HG03039 (cell line): ENCODE data around the gene GSTO1.
"Not testable (repeated sequence)": the region's sequence is repeated elsewhere in the genome, so short reads cannot be mapped to it uniquely, and the experiment has no call there.

ENCODE experiments used
- ATAC-seq: cut with Tn5 transposase; IDR thresholded peaks from one replicate; pipeline ENCODE4 v1.9.1; 2021; ENCODE audit warnings: mild to moderate bottlenecking, moderate library complexity; ENCODE audit not compliant: unreplicated experiment

Gene GSTO1

GRCh38 chr10:104254493-104255310 lies at the start of gene GSTO1:
Gene GSTO1, plus strand, starts transcription at chr10:104254892. Its CDS starts 37 bp downstream, at chr10:104254929.
- peak; percentile 82 for ATAC-seq

GRCh38 chr10:104208730-104209129 lies 46.0 kb upstream of the GSTO1 start:
- ATAC-seq, result no peak

DNA sequence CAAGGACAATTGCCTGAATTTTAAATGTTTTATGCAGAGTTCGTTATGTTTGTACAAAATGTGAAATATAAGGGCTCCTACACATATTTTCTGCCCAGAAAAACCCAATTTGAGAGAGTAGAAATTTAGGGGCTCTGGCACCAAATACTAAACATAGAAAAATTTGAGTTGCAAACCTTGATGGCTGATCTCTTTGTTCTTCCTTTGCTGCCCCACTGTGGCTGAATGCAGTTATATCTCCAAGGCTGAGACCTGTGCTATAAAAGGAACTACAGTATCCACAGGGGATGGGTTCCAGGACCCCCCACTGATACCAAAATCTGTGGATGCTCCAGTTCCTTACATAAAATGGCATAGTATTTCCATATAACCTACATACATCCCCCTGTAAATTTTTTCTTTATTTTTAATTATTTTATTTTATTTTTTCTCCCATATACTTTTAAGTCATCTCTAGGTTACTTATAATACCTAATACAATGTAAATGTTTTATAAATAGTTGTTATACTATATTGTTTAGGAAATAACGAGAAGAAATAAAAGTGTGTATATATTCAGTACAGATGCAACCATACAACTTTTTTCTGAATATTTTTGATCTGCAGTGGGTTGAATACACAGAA lies 45.0 kb upstream of the GSTO1 start:
- ATAC-seq, result no peak

GRCh38 chr10:104216631-104217030 lies 38.1 kb upstream of the GSTO1 start:
- no peak for ATAC-seq

DNA sequence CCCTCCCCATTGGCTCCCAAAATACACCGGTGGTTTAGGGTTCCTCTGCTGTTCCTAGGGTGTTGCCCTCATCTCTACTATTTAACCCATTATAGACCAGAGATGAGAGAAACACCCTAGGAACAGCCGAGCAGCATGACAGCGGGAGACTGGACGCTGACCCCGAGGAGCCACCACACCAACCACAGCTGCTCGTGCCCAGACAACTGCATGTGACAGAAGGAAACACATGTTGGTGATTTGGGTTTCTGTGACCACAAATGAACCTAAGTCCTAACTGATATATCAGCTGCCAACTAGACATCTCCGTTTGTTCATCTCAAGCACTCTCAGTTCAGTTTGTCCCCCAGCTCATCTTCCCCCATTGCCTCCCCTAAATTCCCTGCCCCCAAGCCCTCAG lies 35.9 kb upstream of the GSTO1 start:
- no peak for ATAC-seq

DNA sequence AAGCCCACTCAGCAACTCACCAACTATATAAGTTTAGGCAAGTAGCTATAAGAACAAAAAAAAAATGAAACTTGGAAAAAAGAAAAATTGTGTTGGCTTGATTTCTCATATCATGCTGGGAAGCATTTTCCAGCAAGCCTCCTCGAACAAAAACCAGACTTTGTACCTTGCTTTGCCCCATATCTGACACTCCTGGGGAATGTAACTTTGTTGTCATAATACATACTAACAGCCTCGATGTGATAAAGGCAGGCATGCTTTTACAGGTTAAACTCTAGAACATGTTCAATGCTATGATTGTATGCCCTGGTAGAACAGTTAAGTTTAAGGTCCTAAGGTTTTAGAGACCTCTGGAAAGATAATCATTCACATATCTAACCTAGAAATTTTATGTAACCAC lies 34.2 kb upstream of the GSTO1 start:
- ATAC-seq, result no peak

GRCh38 chr10:104223304-104223703 lies 31.4 kb upstream of the GSTO1 start:
- ATAC-seq, result no peak

GRCh38 chr10:104230490-104230889 lies 24.2 kb upstream of the GSTO1 start:
- no peak for ATAC-seq

GRCh38 chr10:104231784-104232612 lies 22.7 kb upstream of the GSTO1 start, which contains the start of gene CFAP43:
Gene CFAP43, minus strand, starts transcription at chr10:104232364. Its CDS starts 118 bp downstream, at chr10:104232246.
- ATAC-seq, result peak; percentile 100

GRCh38 chr10:104232613-104233102 lies 22.0 kb upstream of the GSTO1 start:
- ATAC-seq, result no peak

DNA sequence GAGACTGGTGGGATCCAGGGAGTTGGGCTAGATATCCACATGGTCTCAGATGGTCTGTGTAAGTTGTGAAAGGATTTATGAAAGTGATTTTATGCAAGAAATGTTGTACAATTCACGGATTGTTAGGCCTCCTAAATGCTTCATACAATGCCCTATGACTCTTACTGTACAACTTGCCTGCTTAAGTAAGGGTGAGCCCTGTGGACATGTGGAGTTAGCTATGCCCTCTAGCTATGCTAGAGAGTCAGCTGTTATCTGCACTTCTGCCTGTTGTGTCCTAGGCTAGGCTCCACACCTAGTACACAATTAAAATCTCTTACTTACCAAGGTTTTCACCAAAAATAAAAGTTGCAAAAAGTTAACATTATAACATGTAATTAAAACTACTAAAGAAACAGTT lies 20.9 kb upstream of the GSTO1 start:
- no peak for ATAC-seq

- no peak for ATAC-seq
Measured at GRCh38 chr10:104234934-104235333, 19.8 kb upstream of the GSTO1 start.

DNA sequence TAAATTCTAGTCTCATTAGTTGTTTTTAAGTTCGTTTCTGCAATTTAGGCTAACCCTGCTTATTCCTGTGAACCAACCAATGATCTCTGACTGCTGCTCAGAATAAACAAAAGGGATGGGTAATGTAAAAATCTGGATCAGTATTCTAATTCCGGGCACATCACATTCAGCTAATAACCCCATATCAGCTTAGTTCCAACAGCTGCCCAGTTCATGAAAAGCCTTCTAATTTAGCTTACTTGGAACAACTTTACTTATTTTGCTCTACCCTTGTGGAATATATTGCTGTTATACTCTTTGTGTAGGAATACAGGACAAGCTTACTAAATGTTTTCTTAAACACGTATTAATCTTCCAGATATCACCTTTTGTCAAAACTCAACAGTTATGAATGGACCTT lies 18.9 kb upstream of the GSTO1 start:
- ATAC-seq, result no peak

- ATAC-seq, result no peak
Measured at GRCh38 chr10:104240078-104240477, 14.6 kb upstream of the GSTO1 start.

DNA sequence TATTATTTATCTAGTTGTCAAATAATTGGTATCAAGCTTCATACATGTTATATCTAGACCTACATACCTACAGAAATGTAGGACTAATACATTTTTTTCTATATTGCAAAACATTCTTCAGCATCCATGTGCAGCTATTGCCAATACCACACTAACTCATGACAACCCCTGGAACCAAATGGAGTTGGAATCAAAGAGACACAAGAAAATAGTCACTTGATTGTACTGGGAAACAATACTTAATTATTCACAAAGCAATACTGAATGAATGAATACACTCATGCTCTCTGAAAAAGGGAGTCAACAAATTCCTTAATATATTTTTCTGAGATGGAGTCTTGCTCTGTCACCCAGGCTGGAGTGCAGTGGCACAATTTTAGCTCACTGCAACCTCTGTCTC lies 12.1 kb upstream of the GSTO1 start:
- ATAC-seq, result no peak

DNA sequence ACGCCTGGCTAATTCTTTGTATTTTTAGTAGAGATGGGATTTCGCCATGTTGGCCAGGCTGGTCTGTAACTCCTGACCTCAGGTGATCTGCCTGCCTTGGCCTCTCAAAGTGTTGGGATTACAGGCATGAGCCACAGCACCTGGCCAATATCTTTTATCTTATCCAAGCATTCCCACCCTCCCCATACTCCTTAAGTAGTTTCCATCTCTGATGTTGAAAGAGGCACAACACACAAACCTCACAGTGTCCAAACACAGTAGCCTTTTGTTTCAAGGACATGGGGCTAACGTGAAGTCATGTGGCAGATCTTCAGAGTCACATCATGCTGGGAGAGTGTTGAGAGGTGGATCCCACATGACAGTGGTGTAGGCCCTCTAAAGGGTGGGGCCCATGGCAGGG lies 11.7 kb upstream of the GSTO1 start:
- ATAC-seq, result not testable (repeated sequence)

DNA sequence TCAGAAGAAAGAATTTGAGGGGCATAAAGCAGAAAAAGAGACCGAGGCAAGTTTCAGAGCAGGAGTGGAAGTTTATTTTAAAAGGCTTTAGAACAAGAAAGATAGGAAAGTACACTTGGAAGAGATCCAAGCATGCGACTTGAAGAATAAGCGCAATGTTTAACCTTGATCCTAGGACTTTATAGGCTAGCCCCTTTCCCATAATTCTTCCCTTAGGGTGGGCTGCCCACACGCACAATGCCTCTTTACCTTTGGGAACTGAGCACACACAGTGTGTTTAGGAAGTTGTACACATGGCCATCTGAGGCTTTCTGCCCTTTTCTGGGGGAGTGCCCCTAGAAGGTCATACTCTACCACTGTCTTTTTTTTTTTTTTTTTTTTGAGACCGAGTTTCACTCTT lies 11.2 kb upstream of the GSTO1 start:
- no peak for ATAC-seq

DNA sequence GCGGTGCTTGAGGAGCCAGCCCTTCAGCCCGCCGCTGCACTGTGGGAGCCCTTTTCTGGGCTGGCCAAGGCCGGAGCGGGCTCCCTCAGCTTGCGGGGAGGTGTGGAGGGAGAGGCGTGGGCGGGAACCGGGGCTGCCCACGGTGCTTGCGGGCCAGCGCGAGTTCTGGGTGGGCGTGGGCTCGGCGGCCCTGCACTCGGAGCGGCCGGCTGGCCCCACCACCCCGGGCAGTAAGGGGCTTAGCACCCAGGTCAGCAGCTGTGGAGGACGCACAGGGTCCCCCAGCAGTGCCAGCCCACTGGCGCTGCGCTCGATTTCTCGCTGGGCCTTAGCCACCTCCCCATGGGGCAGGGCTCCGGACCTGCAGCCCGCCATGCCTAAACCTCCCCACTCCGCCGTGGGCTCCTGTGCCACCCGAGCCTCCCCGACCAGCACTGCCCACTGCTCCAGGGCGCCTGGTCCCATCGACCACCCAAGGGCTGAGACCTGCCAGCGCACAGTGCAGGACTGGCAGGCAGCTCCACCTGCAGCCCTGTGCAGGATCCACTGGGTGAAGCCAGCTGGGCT lies 9.5 kb upstream of the GSTO1 start:
- ATAC-seq, result no peak

DNA sequence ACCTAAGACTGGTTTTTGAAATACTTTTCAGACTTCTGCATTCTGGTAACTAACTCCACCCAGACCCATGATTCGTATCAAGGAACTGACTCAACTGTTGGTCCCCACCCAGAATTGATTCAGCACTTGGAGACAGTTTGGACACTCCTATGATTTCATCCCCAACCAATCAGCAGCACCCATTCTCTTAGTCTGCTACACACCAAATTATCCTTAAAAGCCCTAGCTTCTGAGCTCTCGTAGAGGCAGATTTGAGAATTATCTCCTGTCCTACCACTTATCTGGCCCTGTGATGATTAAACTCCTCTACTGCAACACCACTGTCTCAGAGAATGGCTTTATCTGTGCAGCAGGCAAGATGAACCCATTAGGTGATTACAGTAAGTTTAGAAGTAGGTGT lies 7.7 kb upstream of the GSTO1 start:
- no peak for ATAC-seq

DNA sequence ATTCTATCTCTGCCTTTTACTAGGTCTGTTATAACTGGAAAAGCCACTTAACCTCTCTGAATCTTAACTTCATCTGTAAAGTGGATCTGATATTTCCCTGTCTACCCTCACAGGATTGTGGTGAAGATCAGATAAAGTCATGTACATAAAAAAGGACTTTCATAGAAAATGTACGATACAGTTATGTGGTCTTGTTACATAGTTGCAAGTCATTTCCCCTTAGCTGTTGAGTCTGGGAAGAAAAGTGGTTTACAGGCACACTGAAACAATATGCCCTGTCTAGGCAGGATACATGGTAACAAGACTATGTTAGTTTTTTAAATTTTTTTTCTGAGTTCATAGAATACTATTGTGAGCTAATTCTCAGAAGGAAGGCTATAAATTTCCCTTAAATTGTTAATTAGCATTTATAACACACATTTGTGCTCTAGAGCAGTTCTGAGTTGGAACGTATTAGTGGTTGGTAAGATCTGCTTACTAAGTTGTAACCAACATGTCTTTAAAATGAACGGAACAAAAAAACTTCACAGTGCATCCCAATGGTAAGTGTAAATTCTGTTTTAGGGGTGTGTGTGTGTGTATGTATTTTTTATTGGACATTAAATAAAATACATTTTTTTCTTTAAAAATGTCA lies 7.1 kb upstream of the GSTO1 start:
- no peak for ATAC-seq

DNA sequence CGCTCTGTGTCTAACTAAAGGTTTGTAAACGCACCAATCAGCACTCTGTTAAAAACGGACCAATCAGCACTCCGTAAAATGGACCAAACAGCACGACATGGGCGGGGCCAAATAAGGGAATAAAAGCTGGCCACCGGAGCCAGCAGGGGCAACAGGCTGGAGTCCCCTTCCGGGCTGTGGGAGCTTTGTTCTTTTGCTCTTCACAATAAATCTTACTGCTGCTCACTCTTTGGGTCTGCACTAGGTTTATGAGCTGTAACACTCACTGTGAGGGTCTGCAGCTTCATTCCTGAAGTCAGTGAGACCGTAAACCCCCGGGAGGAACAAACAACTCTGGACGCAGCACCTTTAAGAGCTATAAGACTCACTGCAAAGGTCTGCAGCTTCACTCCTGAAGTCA lies 5.8 kb upstream of the GSTO1 start:
- ATAC-seq, result not testable (repeated sequence)
